Hematopoietic multipotent progenitor cell treated with erythropoietin and hydrocortisone succinate and interleukin-3 and kit ligand, for 15 days (in vitro differentiated cells): ENCODE measurements around the gene SLC35B1.
"Not testable (repeated sequence)": the region's sequence is repeated elsewhere in the genome, so short reads cannot be mapped to it uniquely, and the experiment has no call there.

ENCODE experiments used
- DNase-seq: peaks from one replicate; pipeline ENCODE4 v3.0.0-alpha.2; 2015; ENCODE audit warnings: low spot score

Gene SLC35B1

GRCh38 chr17:49699966-49700575, 7.7 kb downstream of the SLC35B1 start:
- DNase-seq: no peak

GRCh38 chr17:49698005-49698404, 9.8 kb downstream of the SLC35B1 start:
- no peak for DNase-seq

GRCh38 chr17:49696233-49696761, 11.5 kb downstream of the SLC35B1 start:
- DNase-seq: no peak

GRCh38 chr17:49695698-49696232, 12.0 kb downstream of the SLC35B1 start:
- no peak for DNase-seq

- DNase-seq: peak; percentile 70
Measured at GRCh38 chr17:49694847-49695697, 12.7 kb downstream of the SLC35B1 start.

- no peak for DNase-seq
Measured at GRCh38 chr17:49692751-49693150, 15.0 kb downstream of the SLC35B1 start.

- no peak for DNase-seq
Measured at GRCh38 chr17:49691677-49692191, 16.0 kb downstream of the SLC35B1 start.

- no peak for DNase-seq
Measured at GRCh38 chr17:49691086-49691676, 16.6 kb downstream of the SLC35B1 start.

- no peak for DNase-seq
Measured at GRCh38 chr17:49690256-49690655, 17.5 kb downstream of the SLC35B1 start.

- no peak for DNase-seq
Measured at GRCh38 chr17:49688848-49689247, 18.9 kb downstream of the SLC35B1 start.

- no peak for DNase-seq
Measured at GRCh38 chr17:49687878-49688491, 19.8 kb downstream of the SLC35B1 start.

GRCh38 chr17:49681106-49681979, 26.4 kb downstream of the SLC35B1 start:
- DNase-seq: no peak

GRCh38 chr17:49680314-49680713, 27.4 kb downstream of the SLC35B1 start:
- no peak for DNase-seq

- DNase-seq: peak; percentile 98
Measured at GRCh38 chr17:49677933-49678847, 29.6 kb downstream of the SLC35B1 start, which contains the start of gene SPOP. Gene SPOP (minus strand): TSS chr17:49678097. CDS start chr17:49622810, 55,287 bp downstream.

GRCh38 chr17:49677134-49677932, 30.4 kb downstream of the SLC35B1 start:
- peak; percentile 97 for DNase-seq

GRCh38 chr17:49676276-49676868, 31.4 kb downstream of the SLC35B1 start:
- peak; percentile 47 for DNase-seq

GRCh38 chr17:49674507-49674906, 33.3 kb downstream of the SLC35B1 start:
- DNase-seq: no peak

- not testable (repeated sequence) for DNase-seq
Measured at GRCh38 chr17:49673679-49674078, 34.1 kb downstream of the SLC35B1 start.
